NCI-H2107 treated with DMSO at 0.1 percent for 48 hours (cell line): ENCODE results near the gene TRABD2B.

Experiments used
- DNase-seq: peaks from one replicate; lab custom pipeline; 2025; ENCODE audit not compliant: unreplicated experiment; lab: John Stamatoyannopoulos, UW

The TRABD2B gene

DNA sequence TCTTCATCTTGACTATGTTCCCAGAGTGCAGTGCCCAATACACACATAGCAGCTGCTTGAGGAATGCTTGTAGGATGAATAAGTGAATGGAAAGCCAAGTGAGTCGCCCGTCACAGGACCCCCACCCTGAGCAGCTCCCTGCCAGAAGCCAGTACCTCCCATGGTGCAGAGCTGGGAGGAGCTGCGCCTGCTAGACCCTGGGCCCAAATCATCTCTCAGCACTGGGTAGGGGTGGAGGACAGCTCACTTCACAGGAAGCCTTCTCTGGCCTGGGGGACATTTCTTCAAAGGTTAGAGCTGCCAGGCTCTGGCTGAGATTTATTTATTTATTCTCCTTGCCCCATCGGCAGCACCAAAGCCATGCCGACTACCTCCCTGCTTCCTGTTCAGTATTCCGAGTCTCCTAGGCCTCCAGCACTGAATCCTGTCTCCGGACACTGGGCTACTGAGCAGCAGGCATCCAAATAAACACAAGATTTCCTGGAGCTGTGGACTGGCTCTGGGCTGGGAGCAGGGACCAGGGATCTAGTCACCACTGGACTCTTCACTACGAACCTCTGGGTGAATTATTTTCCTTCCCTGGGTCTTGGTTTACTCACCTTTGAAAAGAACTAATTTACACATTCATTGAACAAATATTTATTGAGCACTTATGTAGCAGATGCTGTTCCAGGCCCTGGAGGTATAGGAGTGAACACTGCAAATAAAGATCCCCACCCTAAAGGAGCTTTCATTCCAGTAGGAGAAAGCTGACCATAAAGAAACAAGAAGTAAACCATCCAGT, 187.7 kb downstream of the TRABD2B start:
- DNase-seq = no peak

DNA sequence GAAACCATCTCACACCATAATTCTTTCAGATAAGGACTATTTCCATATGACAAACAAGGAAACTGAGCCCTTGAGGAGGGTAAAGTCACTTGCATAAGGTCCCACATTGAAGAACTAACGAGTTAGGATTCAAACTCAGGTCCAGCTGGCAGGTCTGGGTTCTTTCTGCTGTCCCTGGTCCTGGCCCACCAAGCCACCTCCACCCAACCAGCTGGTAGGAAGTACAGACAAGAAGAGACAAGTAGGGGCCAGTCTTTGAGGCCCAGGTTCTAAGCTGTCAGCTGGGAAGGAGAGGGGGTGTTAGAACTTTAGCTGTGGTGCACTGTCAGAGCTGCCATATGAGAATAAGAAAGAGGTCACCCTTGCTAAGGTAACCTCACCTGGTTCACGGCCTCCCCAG, 188.6 kb downstream of the TRABD2B start:
- no peak for DNase-seq

DNA sequence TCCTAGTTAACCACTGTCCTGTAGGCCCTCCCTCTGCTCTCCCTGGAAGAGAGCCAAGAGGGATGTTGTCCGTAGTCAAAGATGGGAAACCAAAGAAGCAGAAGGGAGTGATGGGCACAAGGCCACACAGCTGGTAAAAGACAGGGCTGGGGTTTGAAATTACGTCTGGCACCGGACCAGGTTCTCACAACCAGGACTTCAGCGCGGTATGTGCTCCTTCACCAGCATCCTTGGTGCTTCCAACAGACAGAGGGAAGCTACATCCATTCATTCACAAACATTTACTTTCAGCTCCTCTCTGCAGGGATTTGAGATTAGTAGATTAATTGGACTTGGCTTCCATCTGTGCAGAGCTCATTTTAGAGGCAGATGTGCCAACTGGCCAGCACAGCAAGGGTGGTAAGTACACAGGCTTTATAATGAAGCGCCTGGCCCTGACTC, 191.2 kb downstream of the TRABD2B start:
- DNase-seq = no peak

DNA sequence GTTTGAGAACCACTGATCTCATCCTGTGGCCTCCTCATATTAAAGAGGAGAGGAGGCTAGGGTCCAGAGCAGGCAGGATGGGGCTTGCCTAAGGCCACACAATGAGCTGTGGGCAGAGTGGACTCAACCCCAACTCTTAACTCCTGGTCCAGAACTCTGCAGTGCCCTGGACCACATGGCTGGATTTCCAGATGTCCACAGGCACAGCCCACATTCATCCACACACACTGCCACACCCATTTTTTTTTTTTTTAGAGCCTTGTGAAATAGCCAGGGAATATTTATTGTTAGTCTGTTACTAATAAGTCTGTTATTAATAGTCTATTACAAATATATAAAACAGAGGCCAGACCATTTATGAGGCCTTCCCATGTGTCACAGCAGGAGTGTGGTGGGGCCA, 192.2 kb downstream of the TRABD2B start:
- no peak for DNase-seq

- DNase-seq = peak; percentile 15
These were observed 193.2 kb downstream of the TRABD2B start for GRCh38 chr1:47803815-47804501.

DNA sequence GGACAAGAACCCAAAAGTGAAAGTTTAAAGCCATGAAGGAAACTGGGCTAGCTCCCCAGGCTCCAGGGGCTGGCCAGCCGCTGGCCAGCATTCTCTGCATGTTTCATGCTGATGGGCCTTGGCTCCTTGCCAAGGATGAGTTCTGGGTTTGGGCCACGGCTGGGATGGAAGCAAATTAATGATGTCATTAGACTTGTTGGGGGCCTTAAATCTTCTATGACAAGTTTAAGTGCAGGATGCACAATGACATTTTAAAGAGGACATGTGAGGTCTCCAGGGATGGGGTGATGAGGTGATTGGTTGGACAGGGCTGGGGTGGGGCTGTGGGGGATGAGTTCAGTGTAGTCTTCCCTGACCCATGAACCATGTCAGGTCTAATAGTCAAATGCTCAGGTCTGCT, 199.6 kb downstream of the TRABD2B start:
- DNase-seq = no peak

GRCh38 chr1:47796626-47797025, 200.6 kb downstream of the TRABD2B start:
- DNase-seq = no peak

DNA sequence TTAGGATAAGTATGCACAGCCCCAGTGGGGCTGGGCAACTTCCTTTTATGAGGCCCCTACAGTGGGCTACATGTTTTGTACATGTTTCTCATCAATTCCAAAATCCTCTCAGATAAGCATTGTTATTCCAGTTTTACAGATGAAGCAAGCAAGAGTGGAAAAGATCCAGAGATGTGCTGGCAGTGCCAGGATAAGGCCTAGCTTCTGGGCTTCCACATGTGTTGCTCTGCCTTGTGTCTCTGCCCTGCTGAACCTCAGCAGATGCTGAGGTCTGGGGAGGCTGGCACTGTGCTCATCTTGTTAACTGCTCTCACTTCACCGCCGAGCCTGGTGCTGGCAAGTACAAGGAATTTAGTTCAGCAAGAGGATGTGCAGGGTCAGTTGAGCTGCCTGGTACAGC, 202.1 kb downstream of the TRABD2B start:
- DNase-seq = no peak

- no peak for DNase-seq
These were observed 202.7 kb downstream of the TRABD2B start for GRCh38 chr1:47794530-47794929.

- DNase-seq = no peak
These were observed 203.1 kb downstream of the TRABD2B start for GRCh38 chr1:47794081-47794480.

DNA sequence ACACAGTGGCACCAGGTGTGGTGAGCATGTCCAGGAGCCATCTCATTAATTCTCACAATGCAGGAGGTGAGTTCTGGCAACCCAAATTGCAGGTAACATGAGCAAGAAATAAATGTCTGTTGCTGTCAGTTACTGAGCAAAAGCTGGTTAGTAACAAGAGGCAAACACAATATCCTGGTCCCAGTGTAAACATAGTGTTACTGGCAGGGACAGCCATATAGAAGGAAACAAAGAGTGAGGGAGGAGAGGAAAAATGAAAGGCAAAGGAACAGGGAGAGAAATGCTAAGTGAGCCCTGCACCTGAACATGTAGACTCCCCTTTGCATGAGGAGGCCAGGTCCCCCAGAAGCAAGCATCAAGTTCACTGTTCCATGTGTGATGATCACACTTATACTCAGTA, 203.6 kb downstream of the TRABD2B start:
- DNase-seq = no peak

GRCh38 chr1:47792779-47793178, 204.4 kb downstream of the TRABD2B start:
- DNase-seq = no peak

DNA sequence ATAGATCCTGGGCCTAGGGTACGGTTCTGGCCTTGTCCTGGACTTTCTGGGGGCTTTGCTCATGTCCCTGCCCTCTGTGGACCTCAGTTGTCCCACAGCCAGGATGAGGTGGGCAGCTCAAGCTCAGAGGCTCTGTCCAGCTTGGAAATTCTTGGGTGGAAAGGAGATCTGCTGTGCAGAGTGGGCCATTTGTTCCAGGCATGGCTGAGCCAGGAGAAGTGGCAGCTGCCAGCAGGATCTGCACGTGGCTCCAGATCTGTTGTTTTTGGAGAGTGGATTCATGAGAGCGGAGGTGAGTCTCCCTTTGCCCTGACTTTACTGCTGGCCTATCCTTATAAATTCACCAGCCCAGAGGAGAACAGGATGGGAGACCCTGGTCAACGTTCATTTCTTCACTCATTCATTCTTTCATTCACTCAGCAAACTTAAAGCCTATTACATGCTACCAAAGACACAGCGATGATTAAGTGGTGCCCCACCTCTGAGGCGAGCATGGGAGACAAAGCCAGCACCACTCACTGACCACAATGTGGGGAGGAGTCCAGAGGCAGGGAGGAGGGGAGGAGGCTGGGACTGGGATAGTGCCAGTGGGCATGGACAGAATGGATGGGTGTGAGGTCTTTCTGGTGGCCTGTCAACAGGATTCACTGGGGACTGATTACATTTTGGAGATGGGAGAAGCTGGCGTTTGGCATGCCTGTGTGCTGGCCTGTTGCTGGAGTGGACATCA, 205.1 kb downstream of the TRABD2B start:
- no peak for DNase-seq

GRCh38 chr1:47788761-47789160, 208.4 kb downstream of the TRABD2B start:
- no peak for DNase-seq

DNA sequence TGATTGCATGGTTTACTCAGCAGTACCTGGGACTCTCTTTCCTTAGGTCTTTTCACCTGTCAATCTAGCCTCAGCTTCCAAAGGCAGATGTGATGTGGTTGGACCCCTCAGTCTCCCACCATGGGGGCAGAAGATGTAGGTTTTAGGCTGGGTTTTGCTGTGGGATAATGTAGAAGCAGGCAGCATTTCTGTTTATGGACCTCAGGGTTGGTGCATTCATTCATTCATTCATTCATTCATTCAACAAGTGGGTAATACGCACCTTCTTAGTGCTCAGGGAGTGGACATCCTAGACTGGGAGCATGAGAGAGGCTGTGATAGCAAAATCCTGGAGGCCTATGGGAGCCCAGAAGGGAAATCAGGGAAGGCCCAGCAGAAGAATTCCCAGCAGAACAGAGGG, 209.6 kb downstream of the TRABD2B start:
- no peak for DNase-seq

DNA sequence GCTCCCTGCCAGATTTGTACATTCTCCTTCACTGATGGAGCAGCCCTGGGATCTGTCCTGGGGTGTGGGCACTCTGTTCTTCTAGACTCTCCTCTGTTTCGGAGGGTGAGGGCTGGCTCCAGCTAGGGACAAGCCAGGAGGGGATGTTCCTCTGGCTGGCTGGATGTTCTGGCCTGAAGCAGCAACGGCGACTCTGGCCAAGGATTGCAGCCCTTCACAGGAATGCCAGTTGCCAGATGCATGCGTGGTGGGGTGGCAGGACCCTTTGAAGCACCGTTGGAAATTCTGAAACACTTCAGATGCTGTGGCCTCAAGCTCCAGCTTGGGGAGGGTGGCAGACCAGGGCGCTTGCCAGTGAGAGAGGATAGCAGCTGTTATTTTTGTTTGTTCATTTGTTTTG, 210.9 kb downstream of the TRABD2B start:
- DNase-seq = no peak

DNA sequence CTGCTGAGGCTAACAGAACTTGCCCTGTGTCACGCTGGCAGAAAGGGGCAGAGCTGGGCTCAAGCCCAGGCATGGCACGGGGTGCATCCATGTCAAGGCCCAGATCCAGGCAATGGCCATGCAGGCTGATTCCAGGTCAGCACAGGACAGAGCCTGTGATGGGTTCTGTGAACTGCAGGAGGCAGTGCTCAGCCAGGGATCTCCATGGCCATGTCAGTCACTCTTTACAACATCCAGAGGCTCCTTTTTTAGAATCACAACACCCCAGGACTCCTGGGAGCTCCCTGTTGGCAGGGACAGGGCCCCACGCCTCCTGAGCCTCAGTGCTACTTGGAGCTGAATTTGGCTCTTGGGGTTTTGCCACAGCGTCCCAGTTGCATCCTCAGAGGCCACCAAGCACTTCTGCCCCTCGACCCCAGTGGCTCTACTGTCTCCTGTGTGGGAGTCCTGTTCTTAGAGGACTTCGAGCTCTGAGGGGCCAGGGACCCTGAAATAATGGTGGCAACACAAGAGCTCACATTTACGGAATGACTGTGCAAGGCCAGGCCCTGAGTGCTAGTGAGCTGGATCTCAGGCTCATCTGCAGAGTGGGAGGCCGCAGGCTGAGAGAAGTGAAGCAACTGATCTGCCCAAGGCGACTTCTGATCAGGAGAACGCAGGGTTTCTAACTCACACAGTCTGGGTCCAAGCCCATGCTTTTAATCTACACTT, 211.5 kb downstream of the TRABD2B start:
- DNase-seq = no peak

DNA sequence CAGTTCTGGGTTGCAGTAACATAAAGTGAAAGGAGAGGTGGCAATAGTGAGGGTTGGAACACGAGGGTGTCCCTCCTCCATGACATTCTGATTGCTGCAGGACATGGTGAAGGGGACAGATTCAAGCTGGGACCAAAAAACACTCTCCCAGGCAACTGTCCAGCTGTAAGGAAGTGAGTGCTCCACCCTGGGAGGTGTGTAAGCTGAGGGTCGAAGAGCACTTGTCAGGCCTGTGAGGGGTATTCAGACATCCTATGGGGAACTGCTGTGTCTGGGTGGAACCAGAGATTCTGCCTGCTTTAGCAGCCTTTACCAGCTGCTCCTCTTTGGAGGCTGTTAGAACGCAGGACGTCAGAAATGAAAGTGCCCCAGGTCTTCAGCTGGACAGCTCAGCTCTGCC, 212.1 kb downstream of the TRABD2B start:
- DNase-seq = no peak

DNA sequence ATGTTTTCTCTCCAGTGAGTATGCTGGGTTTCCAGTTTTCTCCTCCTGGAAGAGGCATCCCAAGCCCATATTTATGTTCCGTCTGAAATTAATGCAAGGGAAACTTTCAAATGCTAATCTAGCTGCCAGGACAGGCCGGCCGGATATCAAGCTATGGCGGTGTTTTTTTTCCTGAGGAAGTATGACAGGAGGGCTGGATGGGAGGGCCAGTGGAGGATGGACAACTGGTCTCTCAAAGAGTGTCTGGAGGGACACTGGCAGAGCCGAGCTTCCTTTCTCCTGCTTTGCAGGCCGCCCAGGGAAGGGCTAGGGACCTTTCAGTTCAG, 212.7 kb downstream of the TRABD2B start:
- no peak for DNase-seq

DNA sequence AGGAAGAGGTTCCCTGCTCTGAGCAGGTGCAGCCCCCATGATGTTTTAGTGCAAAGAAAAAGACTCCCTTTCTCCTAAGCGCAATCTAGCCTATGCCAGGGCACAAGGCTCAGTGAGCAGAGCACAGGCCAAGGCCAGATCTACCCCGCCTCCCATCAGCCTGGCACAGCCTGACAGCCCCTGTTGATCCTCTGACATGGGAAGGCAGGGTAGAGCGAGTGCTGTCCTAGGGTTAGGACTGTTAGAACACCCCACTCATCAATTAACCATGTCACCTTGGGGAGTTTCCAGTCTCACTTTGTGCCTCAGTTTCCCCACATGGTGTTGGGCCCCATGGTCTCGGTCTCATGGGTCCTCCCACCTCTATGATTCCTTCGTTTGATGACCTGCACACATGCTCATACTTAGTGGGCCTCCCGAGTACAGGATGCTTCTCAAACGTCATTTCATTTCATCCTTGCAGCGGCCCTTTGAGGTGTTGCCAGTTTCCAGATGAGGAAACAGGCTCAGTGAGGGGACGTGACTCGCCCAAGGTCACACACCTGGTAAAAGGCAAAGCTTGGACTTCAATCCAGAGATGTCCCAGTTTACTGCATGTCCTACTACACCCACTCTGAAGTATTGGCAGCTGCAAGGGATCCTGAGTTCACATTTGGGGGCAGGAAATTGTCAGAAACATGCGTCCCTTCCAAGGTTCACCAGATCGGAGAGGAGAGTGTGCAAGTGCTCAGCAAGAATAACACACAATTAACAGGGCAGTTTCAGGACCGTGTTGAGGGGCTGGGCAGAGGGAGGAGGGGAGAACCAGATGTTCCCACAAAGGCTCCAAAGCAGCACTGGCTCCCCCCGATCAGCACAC, 213.3 kb downstream of the TRABD2B start:
- DNase-seq = no peak
